ENCODE results near the gene NTM.

NTM gene

GRCh38 chr11:131694526-131695424 is 324.4 kb downstream of the NTM start:
- Histone ChIP-seq H3K9me3 (ENCODE audit: low read depth, low read length) (no peaks in the 10 kb centered on the region), H3K27ac (no peak overlapping the region), H3K36me3 (ENCODE audit: insufficient read depth, low read length) (no peaks in the 10 kb centered on the region), H3K4me3 (0 out of 2 replicates have a peak overlapping the region, but pooled peaks have one; percentile 30), H3K9ac (ENCODE audit: insufficient read length) (no peak overlapping the region)
- DNase-seq (ENCODE audit: low read depth, low spot score), result peak; percentile 18
- no peak for TF ChIP-seq POLR2AphosphoS5 (IDR thresholded peaks at IDR 0.05; ENCODE audit: borderline replicate concordance, low read depth, low read length)
- TF ChIP-seq EZH2 (IDR thresholded peaks at IDR 0.05), result no peak
- TF ChIP-seq FOXP2 (optimal IDR thresholded peaks at IDR 0.05; ENCODE audit: control extremely low read depth, extremely low read length, insufficient read depth), result no peak

GRCh38 chr11:131695889-131696429 is 325.5 kb downstream of the NTM start:
- Histone ChIP-seq H3K27ac (no peak overlapping the region), H3K4me3 (no peak overlapping the region), H3K9me3 (ENCODE audit: low read depth, low read length) (no peaks in the 10 kb centered on the region), H3K36me3 (ENCODE audit: insufficient read depth, low read length) (no peaks in the 10 kb centered on the region), H3K9ac (ENCODE audit: insufficient read length) (no peak overlapping the region)
- no peak for TF ChIP-seq EZH2 (IDR thresholded peaks at IDR 0.05)
- TF ChIP-seq FOXP2 (optimal IDR thresholded peaks at IDR 0.05; ENCODE audit: control extremely low read depth, extremely low read length, insufficient read depth), result no peak
- TF ChIP-seq POLR2AphosphoS5 (IDR thresholded peaks at IDR 0.05; ENCODE audit: borderline replicate concordance, low read depth, low read length), result no peak
- no peak for DNase-seq (ENCODE audit: low read depth, low spot score)

GRCh38 chr11:131696690-131697089 is 326.3 kb downstream of the NTM start:
- Histone ChIP-seq H3K27ac (no peak overlapping the region), H3K36me3 (ENCODE audit: insufficient read depth, low read length) (no peaks in the 10 kb centered on the region), H3K4me3 (no peak overlapping the region), H3K9me3 (ENCODE audit: low read depth, low read length) (no peaks in the 10 kb centered on the region), H3K9ac (ENCODE audit: insufficient read length) (no peak overlapping the region)
- no peak for DNase-seq (ENCODE audit: low read depth, low spot score)
- TF ChIP-seq FOXP2 (optimal IDR thresholded peaks at IDR 0.05; ENCODE audit: control extremely low read depth, extremely low read length, insufficient read depth) (no peak), EZH2 (IDR thresholded peaks at IDR 0.05) (no peak), POLR2AphosphoS5 (IDR thresholded peaks at IDR 0.05; ENCODE audit: borderline replicate concordance, low read depth, low read length) (no peak)

- H3K27ac ChIP-seq, result no peak overlapping the region
- no peaks in the 10 kb centered on the region for H3K9me3 ChIP-seq (ENCODE audit: low read depth, low read length)
- no peaks in the 10 kb centered on the region for H3K36me3 ChIP-seq (ENCODE audit: insufficient read depth, low read length)
- H3K9ac ChIP-seq (ENCODE audit: insufficient read length), result no peak overlapping the region
- TF ChIP-seq EZH2 (IDR thresholded peaks at IDR 0.05) (no peak), FOXP2 (optimal IDR thresholded peaks at IDR 0.05; ENCODE audit: control extremely low read depth, extremely low read length, insufficient read depth) (no peak), POLR2AphosphoS5 (IDR thresholded peaks at IDR 0.05; ENCODE audit: borderline replicate concordance, low read depth, low read length) (no peak)
- no peak overlapping the region for H3K4me3 ChIP-seq
- DNase-seq (ENCODE audit: low read depth, low spot score), result no peak
Measured at GRCh38 chr11:131703311-131703710, 332.9 kb downstream of the NTM start.

DNA sequence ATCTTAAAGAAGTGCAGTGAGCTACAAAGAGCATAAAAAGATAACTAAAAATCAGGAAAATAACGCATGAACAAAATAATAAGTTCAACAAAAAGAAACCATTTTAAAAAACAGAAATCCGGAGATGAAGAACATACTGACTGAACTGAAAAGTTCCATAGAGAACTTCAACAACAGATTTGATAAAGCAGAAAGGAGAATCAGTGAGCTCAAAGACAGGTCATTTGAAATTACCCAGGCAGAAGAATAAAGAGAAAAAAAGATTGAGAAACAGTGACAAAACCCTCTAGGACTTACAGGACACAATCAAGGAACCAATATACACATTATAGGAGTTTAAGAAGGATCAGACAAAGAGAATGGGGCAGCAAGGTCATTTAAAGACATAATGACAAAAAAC is 334.3 kb downstream of the NTM start:
- no peaks in the 10 kb centered on the region for H3K36me3 ChIP-seq (ENCODE audit: insufficient read depth, low read length)
- H3K9me3 ChIP-seq (ENCODE audit: low read depth, low read length), result no peaks in the 10 kb centered on the region
- TF ChIP-seq EZH2 (IDR thresholded peaks at IDR 0.05), result no peak
- no peak for TF ChIP-seq FOXP2 (optimal IDR thresholded peaks at IDR 0.05; ENCODE audit: control extremely low read depth, extremely low read length, insufficient read depth)
- TF ChIP-seq POLR2AphosphoS5 (IDR thresholded peaks at IDR 0.05; ENCODE audit: borderline replicate concordance, low read depth, low read length), result no peak
- no peak overlapping the region for H3K27ac ChIP-seq
- H3K4me3 ChIP-seq, result no peak overlapping the region
- H3K9ac ChIP-seq (ENCODE audit: insufficient read length), result no peak overlapping the region
- DNase-seq (ENCODE audit: low read depth, low spot score), result no peak

- Histone ChIP-seq H3K9me3 (ENCODE audit: low read depth, low read length) (no peaks in the 10 kb centered on the region), H3K9ac (ENCODE audit: insufficient read length) (no peak overlapping the region), H3K4me3 (no peak overlapping the region), H3K27ac (no peak overlapping the region), H3K36me3 (ENCODE audit: insufficient read depth, low read length) (no peaks in the 10 kb centered on the region)
- no peak for DNase-seq (ENCODE audit: low read depth, low spot score)
- TF ChIP-seq EZH2 (IDR thresholded peaks at IDR 0.05), result no peak
Measured at GRCh38 chr11:131710511-131710910, 340.1 kb downstream of the NTM start.

GRCh38 chr11:131712897-131713296 is 342.5 kb downstream of the NTM start:
- TF ChIP-seq POLR2AphosphoS5 (IDR thresholded peaks at IDR 0.05; ENCODE audit: borderline replicate concordance, low read depth, low read length) (no peak), FOXP2 (optimal IDR thresholded peaks at IDR 0.05; ENCODE audit: control extremely low read depth, extremely low read length, insufficient read depth) (no peak)
- H3K4me3 ChIP-seq, result no peak overlapping the region

DNA sequence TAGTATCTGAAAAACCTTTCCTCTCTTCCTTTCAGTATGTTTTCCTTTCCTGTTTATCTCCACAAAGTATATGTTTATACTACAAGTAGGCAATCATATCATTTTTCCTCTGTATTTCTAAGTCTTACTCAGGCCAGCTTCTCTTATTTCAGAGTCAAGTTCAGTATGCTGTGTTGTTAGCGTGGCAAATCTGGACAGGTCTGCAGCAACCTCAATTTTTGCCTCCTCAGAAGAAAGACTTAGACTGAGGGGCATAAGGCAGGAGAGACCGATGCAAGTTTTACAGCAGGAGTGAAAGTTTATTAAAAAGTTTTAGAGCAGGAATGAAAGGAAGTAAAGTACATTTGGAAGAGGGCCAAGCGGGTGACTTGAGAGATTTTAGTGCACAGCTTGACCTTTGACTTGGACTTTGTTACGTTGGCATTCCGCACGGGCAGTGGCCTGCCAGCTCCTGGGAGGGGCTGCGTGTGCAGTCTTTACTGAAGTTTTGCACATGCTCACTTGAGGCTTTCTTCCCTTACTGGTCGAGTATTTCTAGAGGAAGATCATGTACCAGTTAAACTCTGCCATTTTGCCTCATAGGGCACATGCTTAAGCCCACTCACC is 343.2 kb downstream of the NTM start:
- no peak overlapping the region for H3K9ac ChIP-seq (ENCODE audit: insufficient read length)
- H3K4me3 ChIP-seq, result no peak overlapping the region
- TF ChIP-seq EZH2 (IDR thresholded peaks at IDR 0.05), result no peak
- TF ChIP-seq FOXP2 (optimal IDR thresholded peaks at IDR 0.05; ENCODE audit: control extremely low read depth, extremely low read length, insufficient read depth), result no peak
- TF ChIP-seq POLR2AphosphoS5 (IDR thresholded peaks at IDR 0.05; ENCODE audit: borderline replicate concordance, low read depth, low read length), result no peak

More at GRCh38 chr11:131712897-131713296, 342.5 kb downstream of the NTM start:
- no peak overlapping the region for H3K27ac ChIP-seq
- no peaks in the 10 kb centered on the region for H3K9me3 ChIP-seq (ENCODE audit: low read depth, low read length)
- no peak overlapping the region for H3K9ac ChIP-seq (ENCODE audit: insufficient read length)
- no peak for DNase-seq (ENCODE audit: low read depth, low spot score)
- no peaks in the 10 kb centered on the region for H3K36me3 ChIP-seq (ENCODE audit: insufficient read depth, low read length)

More for the DNA sequence above, 343.2 kb downstream of the NTM start:
- Histone ChIP-seq H3K36me3 (ENCODE audit: insufficient read depth, low read length) (no peaks in the 10 kb centered on the region), H3K27ac (no peak overlapping the region), H3K9me3 (ENCODE audit: low read depth, low read length) (no peaks in the 10 kb centered on the region)
- no peak for DNase-seq (ENCODE audit: low read depth, low spot score)
